Brain (organoid and tissue), 1 donor: ENCODE measurements around the gene CBR3. TPM values are rescaled to one million over a fixed set of nuclear protein-coding genes. Genes with fewer than 3 reads are reported as not detected.

Experiments used
- polyA plus RNA-seq: library from polyadenylated mRNA; stranded (reverse); fragments of 350-450 nt; fragmentation: Illumina TruSeq; extraction: RNeasy Lipid Tissue Mini Kit (QIAGEN cat#74804); gene quantifications from one replicate; pipeline ENCODE4 v1.2.3, GENCODE V29; 2015; ENCODE audit warnings: low read depth, low replicate concordance; ENCODE audit not compliant: insufficient read depth

The CBR3 gene
- polyA plus RNA-seq, 1 donor from 2014 or later: 9.6 TPM

Other genes starting within 250 kb of the CBR3 start
- 8.8 TPM for gene SETD4, start 74.6 kb upstream of the CBR3 start, polyA plus RNA-seq
- 190 TPM for gene CBR1, start 65.1 kb upstream of the CBR3 start, polyA plus RNA-seq
- 24.2 TPM for gene DOP1B, start 21.7 kb downstream of the CBR3 start, polyA plus RNA-seq
- gene MORC3, start 185.1 kb downstream of the CBR3 start, polyA plus RNA-seq: 7.4 TPM